Aorta (tissue), 5 donors: Measurements from ENCODE around the gene USP17L13. TPM values are rescaled to one million over a fixed set of nuclear protein-coding genes. Genes with fewer than 3 reads are reported as not detected.
"Not testable (repeated sequence)": the region's sequence is repeated elsewhere in the genome, so short reads cannot be mapped to it uniquely, and the experiment has no call there.

ENCODE experiments used
- ATAC-seq: fragments of 200-7000 bp; cut with Tn5 transposase; one replicate; pipeline ENCODE4 v1.9.1; 2022; ENCODE audit warnings: moderate library complexity; ENCODE audit not compliant: low FRiP score
- DNase-seq, 2 donors: peaks; one replicate each; pipeline ENCODE4 v3.0.0-alpha.2; 2020
- H3K27ac ChIP-seq, 2 donors: one replicate each; pipeline ENCODE4 v1.5.1; 2013; ENCODE audit warnings: low read length in 2 of 2, mild to moderate bottlenecking in 2 of 2, moderate library complexity in 2 of 2, control low read depth in 1 of 2, inconsistent platforms in 1 of 2, low read depth in 1 of 2
- H3K27me3 ChIP-seq, 2 donors: one replicate each; pipeline ENCODE4 v1.6.1; 2013; ENCODE audit warnings: control low read depth in 1 of 2, low read length in 1 of 2, mild to moderate bottlenecking in 1 of 2, moderate library complexity in 1 of 2; ENCODE audit not compliant: insufficient read depth in 2 of 2, control insufficient read depth in 1 of 2
- H3K36me3 ChIP-seq, 2 donors: one replicate each; pipeline ENCODE4 v1.6.1; 2013; ENCODE audit warnings: control low read depth in 1 of 2, low read length in 1 of 2, mild to moderate bottlenecking in 1 of 2; ENCODE audit not compliant: insufficient read depth in 2 of 2, control insufficient read depth in 1 of 2
- H3K4me1 ChIP-seq, 2 donors: one replicate each; pipeline ENCODE4 v1.6.1; 2013; ENCODE audit warnings: low read length in 2 of 2, control low read depth in 1 of 2, mild to moderate bottlenecking in 1 of 2, moderate library complexity in 1 of 2; ENCODE audit not compliant: insufficient read depth in 2 of 2, control insufficient read depth in 1 of 2
- H3K4me3 ChIP-seq, 2 donors: one replicate each; pipeline ENCODE4 v1.5.1; 2013; ENCODE audit warnings: low read length in 2 of 2, control low read depth in 1 of 2, mild to moderate bottlenecking in 1 of 2
- H3K9me3 ChIP-seq: one replicate; pipeline ENCODE4 v1.6.1; 2013; ENCODE audit warnings: mild to moderate bottlenecking, low read length; ENCODE audit not compliant: control insufficient read depth
- WGBS, 2 donors: extraction: QIAGEN DNeasy Blood & Tissue Kit; methylation state at CpG; one replicate each; pipeline ENCODE4 v1.1.7; 2013; 5-methylcytosine and 5-hydroxymethylcytosine counted together
- intact Hi-C, 2 donors: fragments of 100-400 bp; cut with DNase I; formaldehyde crosslinking; loops; one replicate each; pipeline versions ENCODE4 v1.14.2 to v1.15.0; 2022
- long read RNA-seq, 2 donors: library from polyadenylated mRNA; unstranded; transcript quantifications; one replicate each; pipeline ENCODE4 v2.0.0, GENCODE V29; 2020 to 2021
- polyA plus RNA-seq, 2 donors: library from polyadenylated mRNA; stranded (reverse); fragments of 200-250 nt; gene quantifications; one replicate each; pipeline ENCODE4 v1.2.3, GENCODE V29; 2013
- total RNA-seq, 2 donors: library from RNA; stranded (reverse); fragmentation: NEBNext Ultra II Directional; extraction: Animal tissue kit (Norgen Biotek cat#: 25700); gene quantifications; one replicate each; pipeline ENCODE4 v1.2.1, GENCODE V29; 2021
- donor health status: healthy with polysubstance abuse.
- donor health status: Bipolar disorder and iron deficiency.
- donor health status: DM: no; HTN: no; CAD: no.
- donor health status: DM: no; HTN: no; CAD: no.
- donor health status: DM: yes; HTN: yes; CAD: no.

USP17L13 gene
- not detected for total RNA-seq
- polyA plus RNA-seq, result not detected
- long read RNA-seq, donor 1, result 0 reads
- long read RNA-seq, donor 2, result 0 reads

- no CpG with 5 or more reads among the region's 14 CpGs for WGBS, 2 donors
- intact Hi-C loops, DNase-seq: not testable (repeated sequence)
Measured at GRCh38 chr4:9224596-9224995, at the start of gene USP17L13. TSS of gene USP17L13 (plus strand) at chr4:9224896. CDS start at chr4:9224896, 0 bp downstream.

DNA sequence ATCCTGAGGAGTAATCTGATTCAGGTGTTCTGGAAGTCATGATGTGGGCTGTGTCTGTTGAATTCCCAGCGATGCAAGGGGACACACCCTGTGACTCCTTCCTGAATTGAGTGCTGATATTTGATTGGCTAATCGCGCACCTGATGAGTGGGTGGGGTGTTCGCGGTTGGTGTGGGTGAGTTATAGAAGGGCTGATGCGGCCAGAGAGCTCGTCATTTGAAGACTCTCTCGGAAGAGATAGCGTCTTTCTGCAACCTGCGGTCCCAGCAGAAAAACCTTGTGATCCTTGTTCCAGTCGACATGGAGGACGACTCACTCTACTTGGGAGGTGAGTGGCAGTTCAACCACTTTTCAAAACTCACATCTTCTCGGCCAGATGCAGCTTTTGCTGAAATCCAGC, 14.3 kb upstream of the USP17L13 start, which contains the start of gene USP17L10:
Gene USP17L10, plus strand, starts transcription at position 301 of the 400 bp plus-strand sequence. Its CDS starts 0 bp downstream, at position 301.
- H3K9me3 ChIP-seq, ATAC-seq, H3K27me3 ChIP-seq, DNase-seq, H3K27ac ChIP-seq, H3K36me3 ChIP-seq, H3K4me1 ChIP-seq, intact Hi-C loops, H3K4me3 ChIP-seq: not testable (repeated sequence)
- WGBS, 2 donors, result 94% methylated on average over 12 of the region's 13 CpGs; no CpG with 5 or more reads in 1 of the 2 donors

More at GRCh38 chr4:9224596-9224995, at the start of gene USP17L13:
- H3K9me3 ChIP-seq, H3K4me1 ChIP-seq, H3K27me3 ChIP-seq, ATAC-seq, H3K4me3 ChIP-seq, H3K27ac ChIP-seq, H3K36me3 ChIP-seq: not testable (repeated sequence)

DNA sequence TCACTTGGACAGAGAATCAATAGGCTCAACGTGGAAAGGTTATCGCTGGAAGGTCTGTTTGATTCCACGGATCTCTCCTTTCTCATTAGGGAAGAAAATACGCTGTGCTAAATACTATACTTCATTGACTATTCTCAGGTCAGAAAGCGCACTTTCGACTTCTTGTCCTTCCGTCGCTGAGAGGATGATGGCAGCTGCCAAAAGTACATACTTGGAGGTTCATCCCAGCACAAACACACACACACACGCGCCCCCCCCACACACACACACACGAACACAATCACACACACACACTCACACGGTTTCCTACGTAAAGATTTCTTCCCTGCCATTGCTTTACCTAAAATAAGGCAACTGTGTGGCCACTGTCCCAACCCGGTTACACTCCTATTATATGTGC, 10.0 kb upstream of the USP17L13 start:
- ATAC-seq, H3K36me3 ChIP-seq, H3K4me1 ChIP-seq, intact Hi-C loops, H3K27me3 ChIP-seq, H3K4me3 ChIP-seq, H3K27ac ChIP-seq, H3K9me3 ChIP-seq: not testable (repeated sequence)
- WGBS, 2 donors, result 70 to 83% methylated on average over 8 to 11 of the region's 14 CpGs
- peak; percentile 17 to 52 for DNase-seq

GRCh38 chr4:9215105-9215504, 9.6 kb upstream of the USP17L13 start, which contains the start of gene USP17L11:
TSS of gene USP17L11 (plus strand) at chr4:9215405. CDS start at chr4:9215405, 0 bp downstream.
- H3K9me3 ChIP-seq, H3K27ac ChIP-seq, intact Hi-C loops, DNase-seq, H3K4me1 ChIP-seq, ATAC-seq, H3K36me3 ChIP-seq, H3K4me3 ChIP-seq, H3K27me3 ChIP-seq: not testable (repeated sequence)
- WGBS, 2 donors, result 92% methylated on average over 10 of the region's 14 CpGs; no CpG with 5 or more reads in 1 of the 2 donors

GRCh38 chr4:9219852-9220251, 4.8 kb upstream of the USP17L13 start, which contains the start of gene USP17L12:
TSS of gene USP17L12 (plus strand) at chr4:9220152. CDS start at chr4:9220152, 0 bp downstream.
- H3K36me3 ChIP-seq, intact Hi-C loops, H3K4me1 ChIP-seq, ATAC-seq, H3K27ac ChIP-seq, H3K9me3 ChIP-seq, H3K27me3 ChIP-seq, H3K4me3 ChIP-seq, DNase-seq: not testable (repeated sequence)
- WGBS, 2 donors, result no CpG with 5 or more reads among the region's 13 CpGs

DNA sequence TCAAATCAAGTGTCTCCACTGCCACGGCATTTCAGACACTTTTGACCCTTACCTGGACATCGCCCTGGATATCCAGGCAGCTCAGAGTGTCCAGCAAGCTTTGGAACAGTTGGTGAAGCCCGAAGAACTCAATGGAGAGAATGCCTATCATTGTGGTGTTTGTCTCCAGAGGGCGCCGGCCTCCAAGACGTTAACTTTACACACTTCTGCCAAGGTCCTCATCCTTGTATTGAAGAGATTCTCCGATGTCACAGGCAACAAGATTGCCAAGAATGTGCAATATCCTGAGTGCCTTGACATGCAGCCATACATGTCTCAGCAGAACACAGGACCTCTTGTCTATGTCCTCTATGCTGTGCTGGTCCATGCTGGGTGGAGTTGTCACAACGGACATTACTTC, 5.6 kb downstream of the USP17L13 start:
- intact Hi-C loops, H3K27ac ChIP-seq, H3K4me1 ChIP-seq, ATAC-seq, H3K9me3 ChIP-seq, H3K36me3 ChIP-seq, H3K4me3 ChIP-seq, H3K27me3 ChIP-seq: not testable (repeated sequence)
- peak in 1 of 2 donors; percentile 45 for DNase-seq
- WGBS, 2 donors, result 87 to 90% methylated on average over 4 to 6 of the region's 8 CpGs

- DNase-seq, H3K36me3 ChIP-seq, H3K9me3 ChIP-seq, H3K27me3 ChIP-seq, H3K4me1 ChIP-seq, H3K4me3 ChIP-seq, H3K27ac ChIP-seq, intact Hi-C loops, ATAC-seq: not testable (repeated sequence)
- no CpG with 5 or more reads among the region's 15 CpGs for WGBS, 2 donors
Measured at GRCh38 chr4:9234085-9234484, 9.4 kb downstream of the USP17L13 start, which contains the start of gene USP17L15. TSS of gene USP17L15 (plus strand) at chr4:9234385. CDS start at chr4:9234385, 0 bp downstream.

DNA sequence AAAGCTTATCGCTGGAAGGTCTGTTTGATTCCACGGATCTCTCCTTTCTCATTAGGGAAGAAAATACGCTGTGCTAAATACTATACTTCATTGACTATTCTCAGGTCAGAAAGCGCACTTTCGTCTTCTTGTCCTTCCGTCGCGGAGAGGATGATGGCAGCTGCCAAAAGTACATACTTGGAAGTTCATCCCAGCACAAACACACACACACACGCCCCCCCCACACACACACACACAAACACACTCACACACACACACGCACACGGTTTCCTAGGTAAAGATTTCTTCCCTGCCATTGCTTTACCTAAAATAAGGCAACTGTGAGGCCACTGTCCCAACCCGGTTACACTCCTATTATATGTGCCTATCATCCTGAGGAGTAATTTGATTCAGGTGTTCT, 13.8 kb downstream of the USP17L13 start:
- H3K9me3 ChIP-seq, H3K27ac ChIP-seq, H3K4me1 ChIP-seq, H3K4me3 ChIP-seq, ATAC-seq, intact Hi-C loops, H3K27me3 ChIP-seq, H3K36me3 ChIP-seq: not testable (repeated sequence)
- DNase-seq, result peak in 1 of 2 donors; percentile 57
- 75 to 86% methylated on average over 9 to 11 of the region's 12 CpGs for WGBS, 2 donors

GRCh38 chr4:9243579-9243978, 18.9 kb downstream of the USP17L13 start, which contains the start of gene USP17L17:
TSS of gene USP17L17 (plus strand) at chr4:9243879. CDS start at chr4:9243879, 0 bp downstream.
- H3K9me3 ChIP-seq, intact Hi-C loops, ATAC-seq, H3K36me3 ChIP-seq, H3K4me3 ChIP-seq, DNase-seq, H3K27me3 ChIP-seq, H3K4me1 ChIP-seq, H3K27ac ChIP-seq: not testable (repeated sequence)
- whole genome bisulfite sequencing, 2 donors, result 86 to 89% methylated on average over 5 of the region's 14 CpGs
